Dermis microvascular lymphatic vessel endothelial cell (primary cell): ENCODE measurements around the gene LAMA3. TPM values are rescaled to one million over a fixed set of nuclear protein-coding genes. Genes with fewer than 3 reads are reported as not detected.

ENCODE experiments used
- DNase-seq, 2 donors: peaks; one replicate each; pipeline versions ENCODE4 v3.0.0 to v3.0.0-alpha.2; 2010; ENCODE audit warnings: low read depth in 2 of 2
- total RNA-seq: library from RNA; depleted of rRNA; stranded (reverse); fragments of >200 nt; gene quantifications from 2 replicates; pipeline ENCODE4 v1.2.1, GENCODE V29; 2014

LAMA3 gene
- total RNA-seq, 1 donor from 2014 or later, result 6.5 TPM

DNA sequence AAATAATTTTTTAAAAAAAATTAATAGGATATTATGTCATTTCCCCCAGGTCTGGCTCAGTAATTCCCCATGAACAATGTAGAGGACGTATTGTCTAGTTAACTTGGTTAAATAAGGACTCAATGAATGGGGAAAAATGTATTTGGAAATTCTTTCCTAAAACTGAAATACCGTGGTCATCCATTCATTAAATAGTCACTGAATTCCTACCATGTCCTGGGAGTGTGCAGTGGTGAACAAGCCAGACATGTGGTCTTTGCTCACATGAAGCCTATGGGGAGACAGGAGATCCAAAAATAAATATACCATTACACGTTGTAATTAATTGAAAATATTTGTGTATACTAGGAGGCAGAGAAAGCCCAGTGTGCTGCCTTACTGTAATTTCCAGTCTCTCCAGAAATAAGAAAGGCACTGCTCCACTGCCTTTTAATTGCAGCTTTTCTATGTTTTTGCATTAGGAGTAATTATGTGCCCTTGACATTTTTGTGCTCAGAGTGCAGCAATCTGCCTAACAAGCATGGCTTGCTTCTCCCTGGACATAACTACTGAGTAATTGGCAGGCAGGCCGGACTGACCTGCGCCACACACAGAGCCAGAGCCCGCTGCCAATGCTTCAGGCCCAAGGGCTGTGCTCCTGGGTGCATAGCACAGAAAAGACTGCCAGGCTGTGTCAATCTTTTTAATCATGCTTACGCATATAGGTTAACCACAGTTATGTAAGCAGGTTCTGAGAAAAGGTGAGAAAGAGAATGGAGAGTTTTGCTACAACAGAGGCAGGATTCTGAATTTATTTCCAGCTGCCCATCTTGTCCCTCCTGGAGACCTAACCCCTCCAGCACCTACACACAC lies 303.1 kb downstream of the LAMA3 start:
- no peak for DNase-seq

DNA sequence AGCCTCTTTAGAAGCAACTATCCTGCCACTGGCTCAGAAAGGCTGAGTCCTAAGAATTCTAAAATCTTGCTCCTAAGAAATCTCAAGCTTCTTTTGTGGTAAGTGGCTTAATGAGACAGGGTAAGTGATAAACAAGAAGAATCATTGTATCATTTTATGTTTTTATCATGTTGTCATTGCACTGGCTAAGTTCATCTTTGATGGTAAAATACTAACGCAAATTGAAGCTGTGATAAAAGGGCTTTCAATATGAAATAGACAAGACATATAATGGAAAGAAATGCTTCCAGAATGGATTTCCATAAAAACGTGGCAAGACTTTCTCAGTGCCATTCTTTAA lies 303.7 kb downstream of the LAMA3 start:
- DNase-seq, result no peak

DNA sequence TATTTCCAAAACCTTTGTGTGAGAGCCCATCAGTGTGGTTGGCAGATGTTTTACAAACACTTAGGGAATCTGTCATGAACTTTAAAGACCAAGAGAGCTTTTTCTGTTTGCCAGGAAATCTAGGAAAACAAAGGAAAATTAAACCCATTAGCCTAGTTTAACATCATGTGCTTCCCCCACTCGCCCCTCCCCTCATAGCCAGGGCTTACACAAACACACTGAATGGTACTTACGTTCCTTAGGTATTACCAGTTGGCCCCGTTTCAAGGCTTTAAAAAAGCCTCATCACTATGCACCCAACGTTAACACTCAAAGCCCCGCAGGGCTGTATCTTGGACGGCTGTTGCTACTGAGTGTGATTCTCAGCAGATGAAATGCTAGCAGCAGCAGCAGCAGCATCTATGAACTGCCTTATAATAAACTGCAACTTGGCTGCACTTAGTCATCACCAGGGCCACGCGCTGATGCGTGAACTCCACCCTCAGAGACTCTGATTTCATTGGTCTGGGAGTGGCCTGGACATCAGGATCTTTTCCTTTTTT lies 305.2 kb downstream of the LAMA3 start:
- DNase-seq, result peak in 1 of 2 donors; percentile 47

DNA sequence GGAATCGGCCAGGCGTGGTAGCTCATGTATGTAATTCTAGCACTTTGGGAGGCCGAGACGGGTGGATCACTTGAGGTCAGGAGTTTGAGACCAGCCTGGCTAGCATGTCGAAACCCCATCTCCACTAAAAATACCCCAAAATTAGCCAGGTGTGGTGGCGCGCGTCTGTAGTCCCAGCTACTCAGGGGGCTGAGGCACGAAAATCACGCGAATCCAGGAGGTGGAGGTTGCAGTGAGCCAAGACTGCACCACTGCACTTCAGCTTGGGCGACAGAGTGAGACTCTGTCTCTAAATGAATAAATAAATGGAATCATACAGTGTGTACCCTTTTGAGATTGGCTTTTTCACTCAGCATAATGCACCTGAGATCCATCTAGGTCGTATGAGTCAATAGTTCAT lies 305.9 kb downstream of the LAMA3 start:
- no peak for DNase-seq

DNA sequence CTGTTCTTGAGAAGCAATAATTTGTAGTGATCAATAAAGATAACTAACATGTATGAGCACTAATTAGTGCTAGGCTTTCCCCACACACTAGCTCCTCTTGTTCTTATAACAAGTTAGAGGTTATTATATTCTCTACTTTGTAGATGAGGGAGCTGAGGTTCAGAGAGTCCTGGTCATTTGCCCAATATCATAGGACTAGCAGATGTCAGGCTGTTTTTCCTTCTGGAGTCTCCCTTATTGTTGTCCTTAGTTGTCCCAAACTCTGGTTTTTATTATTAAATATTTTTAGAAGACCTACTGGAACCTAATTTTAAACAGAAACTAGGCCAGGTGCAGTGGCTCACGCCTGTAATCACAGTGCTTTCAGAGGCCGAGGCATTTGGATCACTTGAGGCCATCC lies 308.8 kb downstream of the LAMA3 start:
- no peak for DNase-seq

DNA sequence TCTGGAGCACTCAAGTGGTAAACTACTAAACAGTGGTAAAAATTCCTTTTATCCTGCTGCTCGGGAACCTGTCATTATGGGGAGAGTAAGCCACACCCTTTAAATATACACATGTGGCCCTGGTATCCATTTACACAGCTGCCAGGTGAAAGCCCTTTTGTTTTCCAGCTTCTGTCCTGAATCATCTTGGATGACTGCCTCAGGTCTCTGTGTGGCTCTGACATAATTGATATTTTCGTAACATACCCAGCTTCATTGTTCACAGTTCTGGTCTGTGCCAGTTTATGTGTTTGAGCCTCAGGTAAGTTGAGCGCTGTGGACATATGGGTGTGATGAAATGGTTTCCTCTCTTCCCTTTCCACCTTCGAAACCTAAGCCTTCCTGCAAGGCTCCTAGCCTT lies 309.6 kb downstream of the LAMA3 start:
- DNase-seq, result no peak

DNA sequence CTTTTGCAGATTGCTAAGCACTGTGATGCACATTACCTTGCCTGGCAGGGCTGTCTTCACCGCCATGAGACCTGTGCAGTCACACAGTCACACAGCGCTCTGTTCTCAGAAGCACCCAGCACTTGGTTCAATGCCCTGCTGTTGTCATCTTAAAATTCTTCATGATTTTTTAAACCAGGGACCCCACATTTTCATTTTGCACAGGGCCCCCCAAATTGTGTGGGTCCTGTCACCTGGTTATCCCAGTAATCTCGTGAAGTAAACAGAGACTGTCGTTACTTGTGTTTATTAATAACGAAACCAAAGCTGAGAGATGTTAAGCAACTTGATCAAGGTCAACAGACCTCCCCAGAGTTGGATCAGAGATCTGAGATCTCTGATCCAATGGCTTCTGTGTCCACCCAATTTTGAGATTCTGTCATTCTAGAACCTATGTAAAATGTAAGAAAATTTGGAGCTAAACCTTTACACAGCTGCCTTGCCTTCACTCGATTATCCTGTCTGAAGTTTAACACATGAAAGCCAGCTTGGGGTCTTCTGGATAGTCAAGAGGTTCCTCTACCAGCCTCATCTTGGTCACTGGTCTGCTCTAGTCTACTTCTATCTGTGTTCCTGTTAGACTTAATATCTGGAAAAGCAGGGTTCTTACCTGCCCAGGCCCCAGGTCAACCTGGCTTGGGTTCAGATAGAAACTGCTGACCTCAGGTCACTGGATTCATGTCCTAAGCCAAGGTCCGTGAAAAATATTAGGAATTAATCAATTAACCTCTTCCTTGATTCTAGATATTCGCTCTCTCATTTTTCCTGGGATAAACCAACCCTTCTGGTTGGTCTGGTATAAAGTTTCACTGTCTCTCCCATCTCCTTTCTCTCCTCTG lies 311.6 kb downstream of the LAMA3 start:
- DNase-seq, result no peak

DNA sequence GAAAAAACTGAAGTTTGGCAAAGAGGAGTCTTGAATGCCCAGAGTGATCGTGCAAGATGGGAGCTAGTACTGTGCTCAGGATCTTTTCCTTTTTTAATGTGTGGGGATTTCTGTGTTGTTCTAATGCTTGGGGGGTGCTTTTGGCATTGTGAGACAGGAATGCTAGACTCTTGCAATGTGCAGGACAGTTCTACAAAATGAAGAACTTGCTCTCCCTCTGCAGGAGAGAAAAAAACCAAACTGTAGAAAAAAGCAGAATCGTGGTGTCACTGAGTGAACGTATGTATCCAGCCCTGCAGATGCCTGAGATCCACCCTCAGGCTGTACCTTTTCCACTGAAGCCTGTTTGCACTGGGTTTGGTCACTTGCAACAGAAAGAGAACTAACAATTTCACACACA lies 313.2 kb downstream of the LAMA3 start:
- no peak for DNase-seq

DNA sequence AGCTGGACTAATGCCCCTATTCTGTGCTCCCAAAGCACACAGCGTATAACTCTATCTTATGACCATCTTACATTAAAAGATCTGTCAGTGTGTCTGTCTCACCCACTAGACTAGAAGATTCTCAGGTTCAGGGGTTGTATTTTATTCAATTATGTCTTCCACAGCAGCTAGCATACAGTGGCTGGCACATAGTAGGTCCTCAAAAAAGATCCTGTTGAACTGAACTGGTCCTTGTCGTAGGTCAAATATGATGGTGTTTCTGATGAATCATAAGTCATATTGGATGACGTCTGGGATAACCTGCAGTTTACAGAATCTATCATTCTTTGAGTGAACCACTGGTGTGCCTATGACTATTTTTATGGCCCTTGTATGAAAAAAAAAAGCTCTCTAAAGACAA lies 314.0 kb downstream of the LAMA3 start:
- no peak for DNase-seq

DNA sequence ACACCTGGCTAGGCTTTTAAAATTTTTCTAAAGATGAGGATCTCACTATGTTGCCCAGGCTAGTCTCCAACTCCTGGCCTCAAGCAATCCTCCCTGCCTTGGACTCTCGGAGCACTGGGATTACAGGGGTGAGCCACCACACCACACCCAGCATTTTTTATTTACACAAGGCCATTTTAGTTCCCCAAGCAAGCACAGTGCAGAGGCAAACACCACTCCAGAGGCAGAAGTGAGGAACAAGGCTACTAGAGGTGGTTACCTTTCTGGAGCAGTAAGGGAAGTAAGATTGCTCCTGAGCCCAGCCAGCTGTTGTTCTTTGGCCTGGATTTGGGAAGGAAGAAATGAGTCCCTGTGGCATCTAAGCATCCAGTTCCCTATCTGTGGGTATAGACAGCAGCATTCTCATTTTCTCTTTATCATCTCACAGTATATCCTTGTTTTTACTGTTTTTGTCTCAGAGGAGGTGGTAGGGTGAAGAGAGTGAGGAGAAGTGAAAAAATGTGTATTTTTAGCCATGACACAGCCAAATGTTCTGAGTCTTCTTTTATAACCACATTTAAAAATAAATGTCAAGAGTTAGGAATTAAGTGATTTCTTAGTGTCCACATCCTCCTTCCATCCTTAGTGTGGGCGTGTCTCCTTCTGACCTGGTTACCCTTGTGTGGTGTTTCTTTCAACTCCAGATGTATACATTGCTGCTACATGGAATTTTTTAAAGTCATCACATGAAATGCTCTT lies 314.8 kb downstream of the LAMA3 start:
- no peak for DNase-seq

Other genes starting within 250 kb of the LAMA3 start
- gene RIOK3, start 236.2 kb upstream of the LAMA3 start, total RNA-seq, result 59.7 and 60.2 TPM in 2 replicates
- gene RMC1, start 185.9 kb upstream of the LAMA3 start, total RNA-seq, result 20.3 and 25.2 TPM in 2 replicates
- 29.5 and 43.1 TPM in 2 replicates for gene NPC1, start 102.9 kb upstream of the LAMA3 start, total RNA-seq
- 1.3 and 2.0 TPM in 2 replicates for gene ANKRD29, start 26.5 kb upstream of the LAMA3 start, total RNA-seq